GM20431 (cell line): ENCODE data around the gene ARHGAP22.

ENCODE experiments used
- in situ Hi-C: fragments of 300-500 bp; cut with MseI, MboI; formaldehyde crosslinking; loops from one replicate; pipeline ENCODE4 v1.15.0; 2020; ENCODE audit warnings: low sequenced_read_pairs; ENCODE audit not compliant: unreplicated experiment

Gene ARHGAP22

GRCh38 chr10:48608976-48609375 is 4.1 kb upstream of the ARHGAP22 start:
- in situ Hi-C loops = no loop called here

GRCh38 chr10:48608279-48608681 is 3.4 kb upstream of the ARHGAP22 start:
- in situ Hi-C loops = no loop called here

- in situ Hi-C loops = no loop called here
Measured at GRCh38 chr10:48607356-48608278, 2.7 kb upstream of the ARHGAP22 start.

- in situ Hi-C loops = no loop called here
Measured at GRCh38 chr10:48606530-48607355, 1.9 kb upstream of the ARHGAP22 start.

DNA sequence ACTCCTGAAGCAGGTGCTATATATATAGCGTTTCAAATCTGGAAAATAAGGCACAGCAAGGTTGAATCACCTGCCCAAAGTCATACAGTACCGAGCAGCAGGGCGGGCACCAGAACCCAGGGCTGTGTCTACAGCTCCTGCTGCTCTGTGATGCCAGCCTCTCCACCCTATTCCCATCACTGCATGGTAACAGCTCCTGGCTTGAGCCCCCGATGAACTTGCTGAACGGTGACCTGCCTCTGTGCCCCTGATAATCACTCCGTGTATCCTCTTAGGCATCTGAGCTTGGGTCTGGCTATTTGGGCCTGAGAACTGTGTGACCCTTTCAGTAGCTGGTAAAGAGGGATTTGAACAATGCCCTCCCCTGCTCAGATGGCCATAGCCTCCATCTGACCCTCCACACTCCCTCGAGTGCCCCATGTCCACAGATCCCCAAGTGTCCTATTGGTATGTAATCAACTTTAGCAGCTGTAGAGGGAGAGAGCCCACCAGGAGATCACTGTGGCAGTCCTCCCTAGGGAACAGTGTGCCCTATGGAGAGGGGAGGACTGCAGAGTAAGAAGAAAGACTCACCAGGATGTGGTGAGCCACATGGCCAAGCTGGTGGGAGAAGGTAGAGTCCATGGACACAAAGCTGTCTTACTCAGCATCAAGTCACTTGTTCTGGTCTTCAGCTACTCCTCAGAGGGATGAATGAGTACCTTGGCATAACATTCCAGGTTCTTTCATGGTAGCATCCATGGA is 1.1 kb upstream of the ARHGAP22 start:
- in situ Hi-C loops = no loop called here

GRCh38 chr10:48604039-48604990 is 558 bp downstream of the ARHGAP22 start:
- in situ Hi-C loops = no loop called here

- in situ Hi-C loops = no loop called here
Measured at GRCh38 chr10:48603421-48604038, 1.3 kb downstream of the ARHGAP22 start.

GRCh38 chr10:48602401-48603135 is 2.3 kb downstream of the ARHGAP22 start:
- in situ Hi-C loops = no loop called here

DNA sequence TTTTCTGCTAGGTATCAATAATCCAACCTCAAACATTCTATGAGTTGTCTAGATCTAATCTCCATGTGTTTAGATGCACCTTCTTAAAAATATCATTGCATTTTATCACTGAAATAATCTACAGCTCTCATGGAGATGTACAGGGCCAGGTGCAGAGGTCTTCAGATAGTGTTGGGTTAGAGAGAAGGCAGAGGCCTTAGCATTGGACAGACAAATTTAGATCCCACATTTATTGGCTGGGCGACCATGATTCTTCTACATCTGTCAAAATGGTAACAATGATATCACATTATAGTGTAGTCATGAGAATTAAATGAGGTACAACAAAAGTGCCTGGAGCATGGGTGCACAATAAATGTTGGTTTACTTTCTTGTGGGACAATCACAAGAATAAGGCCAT is 3.1 kb downstream of the ARHGAP22 start:
- in situ Hi-C loops = no loop called here

- in situ Hi-C loops = no loop called here
Measured at GRCh38 chr10:48600645-48601505, 4.0 kb downstream of the ARHGAP22 start.

- in situ Hi-C loops = no loop called here
Measured at GRCh38 chr10:48599830-48600134, 5.1 kb downstream of the ARHGAP22 start.

DNA sequence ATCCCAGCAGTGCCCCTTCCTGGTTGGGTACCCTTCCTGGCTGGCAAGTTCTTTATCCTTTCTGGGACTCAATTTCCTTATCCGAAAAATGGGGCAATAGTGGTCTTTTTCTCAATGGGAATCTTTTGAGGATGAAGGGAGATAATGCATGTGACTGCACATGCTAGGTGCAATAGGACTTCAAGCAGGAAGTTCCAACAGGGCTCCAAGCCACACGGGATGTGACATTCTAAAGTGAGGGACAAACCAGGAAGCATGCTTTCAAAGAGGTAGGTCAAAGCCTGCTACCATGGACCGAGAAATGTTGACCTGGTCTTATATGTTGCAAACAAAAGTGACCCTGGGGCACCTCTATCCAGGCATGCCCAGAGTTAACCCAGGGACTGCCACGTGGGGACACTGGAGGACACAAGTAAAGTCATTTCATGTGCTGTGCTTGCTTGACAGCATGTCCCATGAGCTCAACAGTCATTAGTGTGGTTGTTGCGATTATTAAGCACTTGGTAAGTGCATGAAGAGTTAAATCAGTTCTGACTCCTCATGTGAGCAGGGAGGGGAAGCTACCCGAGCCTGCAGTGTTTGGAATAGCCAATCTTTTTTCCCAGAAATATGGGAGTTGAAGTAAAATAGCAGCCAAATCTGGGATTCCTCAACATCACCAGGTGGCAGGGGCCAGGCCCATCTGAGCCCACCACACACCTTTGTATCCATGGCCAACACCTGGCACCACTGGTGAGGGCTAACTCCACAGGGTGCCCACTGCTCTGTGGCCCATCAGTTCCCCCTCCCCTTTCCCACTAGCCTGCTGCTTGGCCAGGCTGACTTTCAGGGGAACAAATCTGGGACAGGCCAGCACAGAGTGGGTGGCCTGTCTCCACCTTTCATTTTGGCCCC is 5.7 kb downstream of the ARHGAP22 start:
- in situ Hi-C loops = no loop called here

- in situ Hi-C loops = no loop called here
Measured at GRCh38 chr10:48598243-48598935, 6.5 kb downstream of the ARHGAP22 start.

DNA sequence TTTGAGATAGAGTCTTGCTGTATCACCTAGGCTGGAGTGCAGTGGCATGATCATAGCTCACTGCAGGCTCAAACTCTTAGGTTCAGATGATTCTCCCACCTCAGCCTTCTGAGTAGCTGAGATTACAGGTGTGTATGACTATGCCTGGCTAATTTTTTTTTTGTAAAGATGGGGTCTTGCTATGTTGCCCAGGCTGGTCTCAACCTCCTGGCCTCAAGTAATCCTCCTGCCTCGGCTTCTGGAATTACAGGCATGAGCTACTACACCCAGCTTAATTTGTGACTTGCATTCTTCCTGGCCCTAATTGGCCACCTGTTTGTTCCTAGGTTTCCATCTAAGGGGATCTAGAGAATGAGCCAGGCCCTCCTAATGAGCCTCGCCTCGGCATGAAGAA is 9.3 kb downstream of the ARHGAP22 start:
- in situ Hi-C loops = no loop called here

GRCh38 chr10:48594803-48595538 is 9.9 kb downstream of the ARHGAP22 start:
- in situ Hi-C loops = no loop called here
